Choroid plexus epithelial cell (primary cell): ENCODE measurements around the gene FAM186B.
A peak's percentile ranks its signal among the peaks of the same experiment; 100 is the strongest.

ENCODE experiments used
- DNase-seq: peaks from one replicate; pipeline ENCODE4 v3.0.0-alpha.2; 2010; ENCODE audit warnings: low read depth
- H3K4me3 ChIP-seq: 2 replicates; pipeline ENCODE4 v1.5.1; 2011; ENCODE audit warnings: low read depth, mild to moderate bottlenecking, control low read depth, low read length, moderate library complexity
- TF ChIP-seq, protein P1 (sequence below): conservative IDR thresholded peaks from 2 replicates; pipeline ENCODE4 v1.5.1; 2011; ENCODE audit warnings: low read depth, mild to moderate bottlenecking, control low read depth, inconsistent platforms, low read length, moderate library complexity

Gene FAM186B

GRCh38 chr12:49552014-49552413, 53.4 kb downstream of the FAM186B start:
- DNase-seq, result no peak
- H3K4me3 ChIP-seq, result no peak overlapping the region
- TF ChIP-seq, protein P1, sequence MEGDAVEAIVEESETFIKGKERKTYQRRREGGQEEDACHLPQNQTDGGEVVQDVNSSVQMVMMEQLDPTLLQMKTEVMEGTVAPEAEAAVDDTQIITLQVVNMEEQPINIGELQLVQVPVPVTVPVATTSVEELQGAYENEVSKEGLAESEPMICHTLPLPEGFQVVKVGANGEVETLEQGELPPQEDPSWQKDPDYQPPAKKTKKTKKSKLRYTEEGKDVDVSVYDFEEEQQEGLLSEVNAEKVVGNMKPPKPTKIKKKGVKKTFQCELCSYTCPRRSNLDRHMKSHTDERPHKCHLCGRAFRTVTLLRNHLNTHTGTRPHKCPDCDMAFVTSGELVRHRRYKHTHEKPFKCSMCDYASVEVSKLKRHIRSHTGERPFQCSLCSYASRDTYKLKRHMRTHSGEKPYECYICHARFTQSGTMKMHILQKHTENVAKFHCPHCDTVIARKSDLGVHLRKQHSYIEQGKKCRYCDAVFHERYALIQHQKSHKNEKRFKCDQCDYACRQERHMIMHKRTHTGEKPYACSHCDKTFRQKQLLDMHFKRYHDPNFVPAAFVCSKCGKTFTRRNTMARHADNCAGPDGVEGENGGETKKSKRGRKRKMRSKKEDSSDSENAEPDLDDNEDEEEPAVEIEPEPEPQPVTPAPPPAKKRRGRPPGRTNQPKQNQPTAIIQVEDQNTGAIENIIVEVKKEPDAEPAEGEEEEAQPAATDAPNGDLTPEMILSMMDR, result no peak

DNA sequence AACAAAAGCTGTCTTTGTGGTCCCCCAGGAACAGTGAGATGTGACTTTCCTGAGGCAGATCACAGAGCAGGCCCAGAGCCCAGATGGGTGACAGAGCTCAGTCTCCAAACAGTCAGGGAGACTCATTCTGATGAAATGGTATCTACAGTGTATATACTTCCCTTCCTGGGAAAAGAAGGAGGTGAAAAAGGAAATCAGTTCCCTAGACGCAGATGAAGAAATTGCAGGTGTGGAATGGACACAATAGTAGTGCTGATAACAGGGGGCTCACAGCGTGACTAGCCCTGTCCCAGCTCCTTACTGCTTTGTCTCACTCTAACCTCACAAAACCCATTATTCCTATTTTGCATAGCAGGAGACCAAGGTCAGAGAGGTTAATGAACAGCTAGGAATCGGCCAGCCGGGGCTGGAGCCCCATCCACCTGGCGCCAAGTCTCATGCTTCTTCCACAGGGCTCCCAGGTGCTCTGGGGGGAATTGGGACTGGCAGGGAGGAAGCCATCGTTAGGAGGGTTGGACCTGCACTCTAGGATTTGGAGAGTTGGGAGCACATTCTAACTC, 54.7 kb downstream of the FAM186B start:
- no peak for DNase-seq
- TF ChIP-seq, protein P1, result no peak

GRCh38 chr12:49549735-49550692, 55.4 kb downstream of the FAM186B start:
- no peak overlapping the region for H3K4me3 ChIP-seq
- no peak for DNase-seq
- TF ChIP-seq, protein P1, result no peak

More for the DNA sequence above, 54.7 kb downstream of the FAM186B start:
- H3K4me3 ChIP-seq, result no peak overlapping the region

DNA sequence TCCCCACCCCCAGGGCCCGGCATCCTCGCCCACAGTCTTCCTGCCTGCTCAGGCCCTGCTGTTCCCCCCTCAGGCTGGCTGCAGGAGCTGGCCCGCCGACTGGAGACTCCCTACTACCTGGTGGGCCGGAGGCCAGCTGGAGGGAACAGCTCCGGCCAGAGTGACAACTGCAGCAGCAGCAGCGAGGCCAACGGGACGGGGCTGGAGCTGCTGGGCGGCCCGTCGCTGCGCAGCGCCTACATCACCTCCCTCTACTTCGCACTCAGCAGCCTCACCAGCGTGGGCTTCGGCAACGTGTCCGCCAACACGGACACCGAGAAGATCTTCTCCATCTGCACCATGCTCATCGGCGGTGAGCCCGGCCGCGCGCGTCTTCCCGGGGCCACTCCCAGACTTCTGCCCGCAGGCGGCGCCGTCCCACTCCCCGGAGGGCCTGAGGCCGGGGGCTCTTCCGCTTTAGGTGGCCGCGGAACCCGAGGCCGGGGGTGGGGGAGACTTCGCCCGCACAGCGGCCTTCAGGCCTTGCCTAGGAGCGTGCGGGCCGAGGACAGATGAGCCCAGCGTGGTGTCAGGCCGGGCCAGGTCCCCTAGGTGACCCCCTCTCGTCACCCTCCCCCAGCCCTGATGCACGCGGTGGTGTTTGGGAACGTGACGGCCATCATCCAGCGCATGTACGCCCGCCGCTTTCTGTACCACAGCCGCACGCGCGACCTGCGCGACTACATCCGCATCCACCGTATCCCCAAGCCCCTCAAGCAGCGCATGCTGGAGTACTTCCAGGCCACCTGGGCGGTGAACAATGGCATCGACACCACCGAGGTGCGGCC, 56.4 kb downstream of the FAM186B start:
- peak; percentile 23 for DNase-seq
- peak overlapping the region; percentile 44 for H3K4me3 ChIP-seq

DNA sequence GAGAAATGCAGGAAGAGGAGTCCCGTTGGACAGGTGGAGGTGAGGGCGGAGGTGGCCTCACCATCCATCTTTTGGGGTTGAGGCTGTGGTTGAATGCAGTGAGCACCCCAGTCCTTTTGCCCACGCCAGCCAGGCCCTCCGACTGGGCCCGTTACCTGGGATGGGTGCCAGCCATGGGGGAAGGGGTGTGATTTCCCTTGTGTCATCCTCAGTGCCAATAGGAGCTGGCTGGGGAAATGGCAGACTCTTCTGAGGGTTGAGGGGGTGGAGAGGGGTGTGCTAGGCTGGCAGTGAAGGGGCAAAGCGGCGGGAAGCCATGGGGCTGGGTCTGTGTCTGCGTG, 57.0 kb downstream of the FAM186B start:
- no peak for DNase-seq
- TF ChIP-seq, protein P1, result no peak
- peak overlapping the region; percentile 44 for H3K4me3 ChIP-seq

More for the DNA sequence above, 56.4 kb downstream of the FAM186B start:
- TF ChIP-seq, protein P1, result peak; percentile 53

DNA sequence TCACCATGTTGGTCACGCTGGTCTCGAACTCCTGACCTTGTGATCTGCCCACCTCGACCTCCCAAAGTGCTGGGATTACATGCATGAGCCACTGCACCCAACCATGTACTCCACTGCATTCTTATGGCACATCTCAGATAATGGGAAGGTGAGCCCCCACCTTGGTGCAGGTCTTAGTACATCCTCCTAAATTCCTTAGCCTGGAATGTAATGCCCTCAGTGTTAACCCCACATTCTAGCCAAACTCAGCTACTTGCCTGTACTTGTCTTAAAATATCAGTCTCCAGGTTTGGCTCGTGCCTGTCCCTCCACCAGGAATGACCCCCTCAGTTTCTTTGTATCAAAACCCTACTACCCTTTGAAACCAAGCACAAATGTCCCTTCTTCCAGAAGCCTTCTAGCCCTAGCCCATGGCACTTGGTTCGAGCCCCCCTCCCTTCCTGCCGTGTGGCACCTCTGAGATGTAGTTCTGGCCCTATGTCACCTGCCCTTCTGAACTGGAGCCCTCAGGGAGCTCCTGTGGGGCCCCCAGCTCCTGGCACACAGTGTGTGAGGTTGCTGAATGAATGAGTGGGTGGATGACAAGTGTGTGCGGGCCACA, 58.2 kb downstream of the FAM186B start:
- H3K4me3 ChIP-seq, result no peak overlapping the region
- TF ChIP-seq, protein P1, result no peak
- DNase-seq, result no peak
